Activated B cell treated with CpG ODN at 0.5 μM for 24 hours (primary cell): ENCODE data around the gene IFI44. TPM values are rescaled to one million over a fixed set of nuclear protein-coding genes. Genes with fewer than 3 reads are reported as not detected.

ENCODE experiments used
- ATAC-seq: fragments of 200-7000 bp; cut with Tn5 transposase; one replicate; pipeline ENCODE4 v1.10.0; 2021; ENCODE audit warnings: low read depth, mild to moderate bottlenecking, moderate library complexity
- CTCF ChIA-PET: fragments of 350-600 bp; sonication (Branson Sonifier 250); formaldehyde crosslinking; loops from one replicate; lab custom pipeline; 2021; ENCODE audit warnings: antibody characterized with exemption; lab: Charles Lee
- POLR2A ChIA-PET: fragments of 350-600 bp; sonication (Branson Sonifier 250); formaldehyde crosslinking; loops from one replicate; lab custom pipeline; 2021; ENCODE audit warnings: antibody characterized with exemption; lab: Charles Lee
- DNase-seq: peaks from one replicate; pipeline ENCODE4 v3.0.0; 2022
- H3K27ac Mint-ChIP-seq: one replicate; pipeline ENCODE4 v1.8.0; 2020; ENCODE audit warnings: mixed read lengths
- H3K27me3 Mint-ChIP-seq: one replicate; pipeline ENCODE4 v1.8.0; 2021; ENCODE audit warnings: mixed read lengths
- H3K36me3 Mint-ChIP-seq: one replicate; pipeline ENCODE4 v1.8.0; 2021; ENCODE audit warnings: low read depth, mixed read lengths
- H3K4me1 Mint-ChIP-seq: one replicate; pipeline ENCODE4 v1.8.0; 2021; ENCODE audit warnings: mixed read lengths
- H3K4me3 Mint-ChIP-seq: one replicate; pipeline ENCODE4 v1.8.0; 2020; ENCODE audit warnings: mild to moderate bottlenecking, mixed read lengths
- H3K9me3 Mint-ChIP-seq: one replicate; pipeline ENCODE4 v1.8.0; 2020; ENCODE audit warnings: mixed read lengths
- CTCF ChIP-seq: fragments of 200-600 bp; IDR thresholded peaks from one replicate; pipeline ENCODE4 v1.8.0; 2022; ENCODE audit warnings: antibody characterized with exemption, mild to moderate bottlenecking
- intact Hi-C: fragments of 100-400 bp; cut with micrococcal nuclease; formaldehyde crosslinking; loops from one replicate; pipeline ENCODE4 v1.15.1; 2024
- total RNA-seq: library from RNA; stranded (reverse); gene quantifications from 2 replicates; pipeline ENCODE4 v1.2.3, GENCODE V29; 2022

Gene IFI44
- total RNA-seq, 1 donor from 2014 or later, result 9.2 TPM

GRCh38 chr1:78630600-78630999 is 19.0 kb upstream of the IFI44 start:
- no peak overlapping the region for H3K27ac Mint-ChIP-seq
- no peak for TF ChIP-seq CTCF
- no peak overlapping the region for H3K4me3 Mint-ChIP-seq
- H3K27me3 Mint-ChIP-seq, result no peaks in the 10 kb centered on the region
- H3K4me1 Mint-ChIP-seq, result no peaks in the 10 kb centered on the region
- POLR2A ChIA-PET, result no interaction called here
- DNase-seq (no peak), ATAC-seq (no peak)
- CTCF ChIA-PET, result no interaction called here
- no peaks in the 10 kb centered on the region for H3K9me3 Mint-ChIP-seq
- intact Hi-C loops, result no loop called here
- peaks cover 3% of the 10 kb centered on the region for H3K36me3 Mint-ChIP-seq

- no peak for TF ChIP-seq CTCF
- H3K36me3 Mint-ChIP-seq, result peaks cover 2% of the 10 kb centered on the region
- no peak overlapping the region for H3K4me3 Mint-ChIP-seq
- ATAC-seq, result no peak
- DNase-seq, result no peak
- H3K27ac Mint-ChIP-seq, result no peak overlapping the region
- H3K4me1 Mint-ChIP-seq, result no peaks in the 10 kb centered on the region
- ChIA-PET POLR2A (no interaction called here), CTCF (no interaction called here)
- H3K9me3 Mint-ChIP-seq, result no peaks in the 10 kb centered on the region
- H3K27me3 Mint-ChIP-seq, result no peaks in the 10 kb centered on the region
- intact Hi-C loops, result no loop called here
Observed at GRCh38 chr1:78633209-78633608, 16.4 kb upstream of the IFI44 start.

GRCh38 chr1:78640462-78640861 is 9.2 kb upstream of the IFI44 start:
- CTCF ChIA-PET, result interaction anchor here (1.0 kb wide), 2 partner anchors 23 to 33 kb away, joined by 3 read pairs; no protein-coding TSS in a partner anchor
- no peak for TF ChIP-seq CTCF
- Mint-ChIP-seq H3K27ac (no peak overlapping the region), H3K4me3 (no peak overlapping the region), H3K4me1 (peaks cover 4% of the 10 kb centered on the region), H3K36me3 (peaks cover 3% of the 10 kb centered on the region), H3K9me3 (peaks cover 5% of the 10 kb centered on the region), H3K27me3 (no peaks in the 10 kb centered on the region)
- intact Hi-C loops, result no loop called here
- DNase-seq (no peak), ATAC-seq (no peak)
- POLR2A ChIA-PET, result no interaction called here

GRCh38 chr1:78641558-78641957 is 8.1 kb upstream of the IFI44 start:
- POLR2A ChIA-PET, result no interaction called here
- Mint-ChIP-seq H3K4me3 (no peak overlapping the region), H3K27ac (no peak overlapping the region), H3K9me3 (peaks cover 5% of the 10 kb centered on the region), H3K27me3 (no peaks in the 10 kb centered on the region), H3K36me3 (peaks cover 3% of the 10 kb centered on the region), H3K4me1 (peaks cover 6% of the 10 kb centered on the region)
- intact Hi-C loops, result no loop called here
- ATAC-seq (no peak), DNase-seq (no peak)
- no peak for TF ChIP-seq CTCF
- CTCF ChIA-PET, result no interaction called here

- Mint-ChIP-seq H3K27ac (no peak overlapping the region), H3K27me3 (no peaks in the 10 kb centered on the region), H3K4me1 (peaks cover 13% of the 10 kb centered on the region), H3K4me3 (no peak overlapping the region), H3K9me3 (peaks cover 15% of the 10 kb centered on the region), H3K36me3 (peaks cover 3% of the 10 kb centered on the region)
- no peak for ATAC-seq
- ChIA-PET CTCF (no interaction called here), POLR2A (no interaction called here)
- no peak for DNase-seq
- no peak for TF ChIP-seq CTCF
- intact Hi-C loops, result no loop called here
Observed at GRCh38 chr1:78645723-78646122, 3.9 kb upstream of the IFI44 start.
